HG03196 (cell line): ENCODE data around the gene C22orf42.
"Not testable (repeated sequence)": the region's sequence is repeated elsewhere in the genome, so short reads cannot be mapped to it uniquely, and the experiment has no call there.

Experiments
- ATAC-seq: cut with Tn5 transposase; IDR thresholded peaks from one replicate; pipeline ENCODE4 v1.9.1; 2021; ENCODE audit not compliant: unreplicated experiment

C22orf42 gene

DNA sequence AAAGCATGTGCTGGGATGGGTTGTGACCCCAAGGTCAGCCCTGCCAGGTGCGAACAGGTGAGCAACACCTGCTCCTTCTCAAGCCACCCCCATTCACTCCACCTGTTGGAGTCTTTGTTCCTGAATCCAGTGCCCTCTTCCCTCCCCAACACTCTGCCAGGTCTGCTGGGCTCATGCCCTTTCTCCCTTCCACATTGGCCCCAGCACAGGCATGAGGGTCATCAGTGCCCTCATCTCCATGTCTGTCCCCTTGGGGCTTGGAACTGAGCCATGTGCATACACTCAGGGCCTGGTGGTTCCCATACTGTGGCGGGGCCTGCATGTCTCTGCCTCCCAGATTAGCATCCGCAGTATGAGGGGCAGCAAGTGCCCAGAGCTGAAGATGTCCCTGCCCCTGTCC lies 26.7 kb upstream of the C22orf42 start:
- no peak for ATAC-seq

DNA sequence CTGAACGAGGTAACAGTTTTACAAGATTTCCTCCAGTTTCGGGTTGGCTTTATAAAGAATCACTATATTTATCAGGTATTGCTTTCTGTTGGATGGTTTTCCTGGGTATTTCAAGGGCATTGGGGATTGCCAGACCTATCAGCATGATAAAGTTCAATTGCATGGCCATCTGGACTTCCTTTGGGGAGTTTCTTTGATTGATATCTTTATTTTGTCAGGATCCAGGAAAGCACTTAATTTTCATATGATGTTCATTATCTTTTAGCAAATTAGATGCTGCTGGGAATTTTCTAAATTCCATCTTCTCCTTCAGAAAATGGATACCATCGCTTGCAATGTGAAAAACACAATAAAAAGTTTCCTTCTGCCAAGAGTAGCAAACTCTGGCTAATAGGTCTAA lies 24.5 kb upstream of the C22orf42 start:
- no peak for ATAC-seq

DNA sequence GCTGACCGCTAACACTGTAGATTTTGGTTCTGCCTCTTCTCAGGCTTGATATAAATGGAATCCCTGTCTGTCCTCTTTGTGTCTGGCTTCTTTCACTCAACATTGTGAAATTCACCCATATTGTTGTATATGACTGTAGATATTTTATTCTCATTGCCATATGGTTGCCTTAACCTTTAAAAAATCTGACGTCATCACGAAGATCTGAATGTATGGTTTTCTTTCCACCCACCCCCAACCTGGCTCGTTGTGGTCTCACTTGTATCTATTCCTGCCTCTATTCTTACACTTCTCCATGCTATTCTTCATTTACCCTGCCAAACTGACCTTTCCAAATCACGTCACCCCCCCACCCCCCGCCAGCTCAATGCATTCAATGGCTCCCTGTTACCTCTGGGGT lies 21.9 kb upstream of the C22orf42 start:
- ATAC-seq: no peak

DNA sequence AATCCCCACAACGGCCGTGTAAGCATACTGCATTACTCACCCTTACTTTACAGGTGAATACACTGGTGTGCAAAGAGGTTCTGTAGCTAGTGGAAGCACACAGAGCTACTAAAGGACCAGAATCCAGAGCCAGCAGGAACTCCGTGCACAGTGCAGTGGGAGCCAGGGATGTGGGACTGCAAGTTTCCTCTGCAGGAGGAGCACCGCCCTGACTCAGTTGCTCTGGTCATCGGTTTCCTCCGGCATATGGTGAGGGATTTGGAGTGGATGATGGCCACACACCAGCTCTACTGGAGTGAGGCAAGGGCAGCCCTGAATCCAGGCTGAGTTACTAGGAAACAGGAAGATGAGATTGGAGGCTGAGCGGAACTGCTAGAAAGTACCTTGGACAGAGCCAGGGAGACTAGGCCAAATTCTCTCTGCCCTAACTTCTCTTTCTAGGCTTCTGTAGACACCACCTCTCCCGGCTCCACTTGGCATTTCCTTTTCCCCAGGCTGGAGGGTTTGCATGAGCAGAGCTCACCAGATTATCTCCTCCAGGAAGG lies 18.2 kb upstream of the C22orf42 start:
- no peak for ATAC-seq

DNA sequence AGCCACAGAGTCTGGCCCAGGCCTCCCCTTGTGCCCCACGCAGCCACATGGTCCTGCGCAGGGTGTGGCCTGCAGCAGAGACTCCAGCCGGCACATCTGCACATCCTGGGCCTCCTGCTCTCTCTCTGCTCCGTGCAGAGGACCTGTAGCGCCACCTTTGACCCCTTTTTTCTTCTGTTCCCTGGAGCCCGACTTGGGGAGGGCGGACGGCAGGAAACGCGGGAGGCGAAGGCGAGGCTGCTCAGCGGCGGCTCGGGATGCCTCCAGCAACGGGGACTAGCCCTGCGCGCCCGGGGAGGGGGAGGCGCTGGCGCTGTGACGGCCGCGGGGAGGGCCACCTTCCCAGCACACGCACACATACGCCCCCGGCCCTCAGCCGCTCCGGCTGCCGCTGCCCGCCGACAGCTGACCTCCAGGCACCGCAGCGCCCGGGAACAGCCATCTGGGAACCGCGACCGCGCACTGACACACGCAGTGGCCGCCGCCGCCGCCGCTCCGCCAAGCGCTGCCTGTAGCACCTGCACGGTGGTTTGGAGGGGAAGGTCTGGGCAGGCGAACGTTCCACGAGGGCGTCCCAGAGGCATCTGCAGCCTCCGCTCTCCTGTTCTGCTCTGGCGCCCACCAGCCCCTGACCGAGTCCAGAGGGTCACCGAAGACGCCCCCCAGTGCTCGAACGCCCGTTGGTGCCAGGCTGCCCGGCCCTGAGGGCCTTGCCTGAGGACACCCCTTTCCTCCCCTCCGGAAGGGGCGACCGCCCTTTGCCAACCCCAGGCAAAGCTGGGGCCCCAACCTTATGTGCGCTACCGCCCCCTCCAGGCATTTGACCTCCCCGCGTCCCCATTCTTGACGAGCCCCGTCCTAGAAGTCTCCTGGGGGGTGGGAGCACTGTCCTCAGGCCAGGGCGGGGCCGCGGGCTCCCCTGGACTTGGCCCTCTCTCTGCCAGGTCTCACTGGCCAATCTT lies 16.9 kb upstream of the C22orf42 start:
- no peak for ATAC-seq

DNA sequence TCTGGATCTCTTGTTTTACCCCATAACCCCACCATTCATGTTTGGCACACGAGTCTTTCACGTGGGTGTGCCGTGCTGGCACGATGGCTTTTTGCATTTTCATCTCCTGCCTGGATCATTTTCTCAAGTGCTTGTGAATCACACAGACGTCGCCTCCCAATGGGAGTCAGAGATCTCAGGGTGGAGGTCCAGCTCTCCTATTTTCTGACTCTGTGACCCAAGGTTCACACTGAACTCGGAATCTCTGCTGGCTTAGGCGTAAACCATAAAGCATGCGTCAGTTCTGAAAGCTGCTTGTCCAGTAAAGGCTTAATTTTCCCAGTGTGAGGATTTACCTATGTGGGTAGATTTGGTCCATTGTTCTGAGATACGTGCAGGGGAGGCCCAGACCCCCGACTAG lies 16.0 kb upstream of the C22orf42 start:
- ATAC-seq: no peak

DNA sequence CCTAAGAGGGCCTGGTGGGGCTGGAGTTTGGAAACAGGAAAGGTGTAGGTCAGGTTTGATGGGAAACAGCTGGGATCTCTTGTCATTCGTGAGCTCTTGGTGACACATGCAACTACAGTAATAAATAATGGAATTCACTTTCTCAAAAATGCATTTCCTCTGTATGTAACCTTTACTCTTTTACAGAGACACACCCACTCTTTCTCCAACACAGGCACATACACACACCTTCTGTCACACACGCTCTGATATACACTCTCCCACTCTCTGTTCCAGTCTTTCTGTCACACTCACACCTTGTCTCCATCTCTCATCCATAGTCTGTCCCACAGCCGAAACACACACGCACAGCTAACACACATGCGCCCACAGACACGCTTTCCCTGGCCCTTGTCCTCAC lies 6.6 kb upstream of the C22orf42 start:
- no peak for ATAC-seq

DNA sequence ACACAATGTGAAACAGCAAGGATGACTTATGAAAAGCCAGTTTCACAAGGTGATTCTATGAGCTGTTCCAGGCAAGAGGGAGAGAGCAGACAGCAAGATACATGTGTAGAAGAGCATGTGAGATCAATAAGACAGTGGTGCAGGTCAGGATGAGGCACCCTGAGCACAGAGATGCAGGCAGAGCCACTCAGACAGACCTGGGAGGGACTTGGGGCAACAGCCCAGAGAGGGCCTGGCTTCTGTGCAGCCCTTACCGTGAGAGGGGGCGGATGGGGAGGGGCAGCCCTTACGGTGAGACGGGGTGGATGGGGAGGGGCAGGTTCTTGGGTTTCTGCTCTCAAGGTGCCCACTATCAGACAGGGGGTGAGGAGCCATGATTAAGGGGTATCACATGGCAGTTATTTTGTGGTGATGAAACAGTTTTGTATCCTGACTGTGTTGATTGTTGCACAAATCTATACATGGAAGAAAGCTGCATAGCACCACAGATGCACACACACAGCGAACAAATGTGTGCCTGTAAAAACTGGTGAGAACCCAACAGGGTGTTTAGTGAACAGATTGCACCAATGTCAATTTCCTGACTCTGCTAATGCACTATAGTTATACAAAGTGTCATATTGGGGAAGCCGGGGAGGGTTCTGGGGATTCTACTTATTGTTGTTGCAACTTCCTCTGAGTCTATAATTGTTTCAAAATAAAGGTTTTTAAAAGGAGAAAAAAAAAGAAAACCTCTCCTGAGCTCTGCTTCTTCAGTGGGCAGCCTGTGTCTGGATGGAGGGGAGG lies 5.2 kb upstream of the C22orf42 start:
- ATAC-seq: no peak

DNA sequence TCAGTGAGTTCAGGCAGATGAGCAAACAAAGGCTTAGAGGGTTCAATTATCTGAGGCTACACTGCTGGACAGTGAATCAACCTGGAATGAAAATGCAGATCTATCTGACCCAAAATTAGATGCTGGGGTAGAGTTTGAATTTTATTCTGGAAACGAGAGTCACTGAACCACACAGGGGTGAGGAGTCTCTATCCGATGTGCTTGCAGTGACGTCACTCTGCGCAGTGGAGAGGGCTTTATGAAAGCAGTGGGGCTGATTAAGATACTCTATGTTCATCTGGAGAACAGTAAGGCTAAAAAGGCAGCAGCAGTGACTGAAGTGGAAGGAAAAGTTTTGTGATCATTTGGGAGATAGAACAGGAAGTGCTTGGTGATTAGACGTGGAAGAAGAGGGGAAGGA lies 1.3 kb upstream of the C22orf42 start:
- ATAC-seq: not testable (repeated sequence)

DNA sequence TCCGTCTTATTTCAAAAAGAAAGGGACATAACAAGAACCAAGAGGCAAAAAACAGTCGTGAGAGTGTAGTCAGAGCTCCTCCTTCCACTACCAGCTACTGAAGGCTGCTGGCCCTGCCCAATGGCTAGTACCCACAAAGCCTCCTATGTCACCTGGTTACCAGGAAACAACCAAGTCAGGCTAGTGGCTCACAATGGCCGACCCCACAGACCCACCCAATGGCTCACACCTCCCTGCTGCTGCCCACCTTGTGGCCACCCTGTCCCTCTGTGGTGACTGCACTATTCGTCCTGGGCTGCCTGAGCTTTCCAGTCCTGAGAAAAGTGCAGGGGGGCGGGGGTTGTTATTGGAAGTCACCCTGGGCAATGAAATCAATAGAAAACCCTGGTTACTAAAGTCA lies 1.5 kb downstream of the C22orf42 start:
- ATAC-seq: not testable (repeated sequence)

DNA sequence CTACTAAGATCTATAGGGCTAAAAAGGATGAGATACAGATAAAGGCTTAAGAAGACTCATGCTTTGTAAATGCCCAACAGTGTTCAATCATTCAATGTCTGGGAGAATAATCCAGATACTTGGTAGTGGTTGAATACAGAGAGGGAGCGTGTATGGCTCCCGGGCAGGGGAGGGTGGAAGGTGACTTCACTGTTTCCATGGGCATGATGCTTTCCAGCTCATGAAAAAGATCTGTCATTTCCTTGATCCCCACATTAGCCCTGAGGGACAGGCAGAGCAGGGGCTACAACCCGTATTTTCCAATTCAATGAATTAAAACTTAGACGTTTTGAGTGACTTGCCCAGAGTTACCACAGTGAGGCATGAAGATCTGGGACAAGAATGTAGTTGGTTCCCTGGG lies 4.4 kb downstream of the C22orf42 start:
- ATAC-seq: not testable (repeated sequence)

DNA sequence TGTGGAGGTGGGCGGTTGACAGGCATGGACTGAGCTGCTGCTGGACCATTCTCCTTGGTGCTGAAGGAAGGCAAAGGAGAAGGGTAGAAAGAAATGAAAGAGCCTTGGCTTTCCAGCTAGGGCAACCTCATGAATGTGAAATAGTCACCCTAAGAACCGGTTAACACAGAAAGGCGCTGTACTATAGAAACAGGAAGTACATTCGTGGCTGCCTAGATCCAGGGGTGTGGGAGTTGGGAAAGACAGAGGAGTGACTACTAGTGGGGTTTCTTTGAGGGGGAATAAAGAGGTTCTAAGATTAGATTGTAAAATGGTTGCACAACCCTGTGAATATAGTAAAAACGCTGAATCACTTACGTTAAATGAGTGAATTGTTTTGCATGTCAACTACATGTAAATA lies 7.5 kb downstream of the C22orf42 start:
- not testable (repeated sequence) for ATAC-seq

DNA sequence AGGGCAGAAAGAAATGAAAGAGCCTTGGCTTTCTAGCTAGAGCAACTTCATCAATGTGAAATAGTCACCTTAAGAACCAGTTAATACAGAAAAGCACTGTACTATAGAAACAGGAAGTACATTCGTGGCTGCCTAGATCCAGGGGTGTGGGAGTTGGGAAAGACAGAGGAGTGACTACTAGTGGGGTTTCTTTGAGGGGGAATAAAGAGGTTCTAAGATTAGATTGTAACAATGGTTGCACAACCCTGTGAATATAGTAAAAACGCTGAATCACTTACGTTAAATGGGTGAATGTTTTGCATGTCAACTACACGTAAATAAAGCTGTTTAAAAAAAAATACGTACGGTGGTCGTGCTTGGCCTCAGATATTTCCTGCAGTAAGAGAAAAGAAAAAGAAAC lies 8.5 kb downstream of the C22orf42 start:
- ATAC-seq: not testable (repeated sequence)

DNA sequence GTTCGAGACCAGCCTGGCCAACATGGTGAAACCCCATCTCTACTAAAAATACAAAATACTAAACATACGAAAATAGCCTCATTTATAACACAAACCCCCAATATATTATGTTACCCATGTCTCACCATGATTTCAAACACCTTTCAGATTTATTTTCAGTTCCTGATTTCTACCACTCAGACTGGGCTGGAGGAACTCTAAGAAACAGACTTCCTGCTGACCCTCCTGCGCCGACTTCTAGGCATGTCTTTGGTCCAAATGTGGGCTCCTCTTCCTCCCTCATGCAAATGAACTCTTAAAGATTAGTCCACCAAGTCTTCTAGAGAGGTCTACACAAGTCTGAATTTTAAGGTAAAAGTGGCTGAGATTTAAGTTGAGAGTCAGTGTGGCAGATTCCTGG lies 10.7 kb downstream of the C22orf42 start:
- ATAC-seq: not testable (repeated sequence)

DNA sequence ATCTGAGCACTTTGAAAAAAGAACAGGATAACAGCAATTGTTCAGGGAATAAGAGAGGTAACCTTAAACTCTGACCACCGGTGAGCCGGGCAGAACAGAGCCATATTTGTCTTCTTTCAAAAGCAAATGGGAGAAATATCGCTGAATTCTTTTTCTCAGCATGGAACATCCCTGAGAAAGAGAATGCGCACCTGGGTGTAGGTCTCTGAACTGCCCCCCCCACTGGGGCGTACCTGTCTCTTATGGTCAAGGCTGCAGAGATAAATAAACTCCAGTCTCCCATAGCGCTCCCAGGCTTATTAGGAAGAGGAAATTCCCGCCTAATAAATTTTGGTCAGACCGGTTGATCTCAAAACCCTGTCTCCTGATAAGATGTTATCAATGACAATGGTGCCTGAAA lies 12.0 kb downstream of the C22orf42 start:
- ATAC-seq: not testable (repeated sequence)

DNA sequence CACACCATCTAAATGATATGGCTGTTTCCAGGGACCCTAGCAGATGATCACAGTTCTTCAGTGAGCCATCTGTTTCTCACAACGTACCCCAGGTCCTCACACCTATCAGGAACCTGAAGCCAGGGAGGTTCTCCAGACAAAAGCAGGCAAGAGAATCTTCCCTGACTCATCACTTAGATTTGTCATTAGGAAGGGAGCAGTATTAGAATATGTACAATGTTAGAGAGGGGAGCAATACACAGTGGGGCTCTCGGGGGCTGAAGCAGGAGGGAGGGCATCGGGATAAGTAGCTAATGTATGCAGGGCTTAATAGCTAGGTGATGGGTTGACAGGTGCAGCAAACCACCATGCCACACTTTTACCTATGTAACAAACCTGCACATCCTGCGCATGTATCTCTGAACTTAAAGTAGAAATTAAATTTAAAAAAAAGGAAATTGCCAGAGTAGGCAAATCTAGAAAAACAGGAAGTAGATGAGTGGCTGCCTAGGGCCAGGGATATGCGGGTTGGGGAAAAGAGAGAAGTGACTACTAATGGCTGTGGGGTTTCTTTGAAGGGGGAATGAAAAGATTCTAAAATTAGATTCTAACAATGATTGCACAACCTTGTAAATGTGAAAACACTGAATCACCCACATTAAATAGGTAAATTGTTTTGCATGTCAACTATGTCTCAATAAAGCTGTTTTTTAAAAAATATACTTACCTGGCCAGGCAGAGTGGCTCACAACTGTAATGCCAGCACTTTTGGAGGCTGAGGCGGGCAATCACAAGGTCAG lies 14.4 kb downstream of the C22orf42 start:
- no peak for ATAC-seq

DNA sequence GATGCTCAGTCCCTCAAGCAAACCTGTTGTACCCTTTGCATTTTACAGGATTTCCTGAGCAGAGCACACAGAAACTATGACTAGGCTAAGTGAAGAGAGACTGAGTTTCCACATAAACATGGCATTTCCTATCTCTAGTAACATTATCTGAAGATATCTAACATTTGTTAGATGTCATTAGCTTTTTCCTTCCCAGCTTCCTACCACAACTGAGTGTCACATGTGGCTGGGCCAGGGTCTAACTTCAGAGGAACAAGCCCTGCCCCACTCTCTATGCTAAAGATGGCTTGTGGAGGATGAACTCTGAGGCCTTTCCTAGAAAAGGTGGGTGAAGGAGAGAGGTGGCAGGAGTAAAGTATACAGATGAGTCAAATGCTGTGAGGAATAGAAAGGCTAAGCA lies 16.5 kb downstream of the C22orf42 start:
- no peak for ATAC-seq

DNA sequence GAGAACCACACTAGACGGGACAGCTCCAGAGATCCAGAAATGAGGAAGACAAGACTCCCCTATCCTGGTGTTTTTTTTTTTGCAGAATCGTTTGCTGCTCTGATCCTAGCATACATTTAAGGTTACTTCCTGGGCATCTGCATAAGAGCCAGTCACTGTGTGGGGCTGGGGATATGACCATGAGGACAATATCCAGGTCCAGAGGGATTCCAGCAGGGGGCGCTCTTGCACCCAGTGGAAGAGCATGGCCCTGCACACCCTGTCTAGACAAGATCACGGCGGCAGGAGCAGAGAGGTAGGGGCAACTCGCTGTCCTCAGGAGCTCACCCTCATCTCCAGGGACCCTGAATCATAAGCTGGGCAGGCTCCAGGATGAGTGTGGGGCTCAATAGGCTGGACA lies 18.4 kb downstream of the C22orf42 start:
- ATAC-seq: not testable (repeated sequence)

DNA sequence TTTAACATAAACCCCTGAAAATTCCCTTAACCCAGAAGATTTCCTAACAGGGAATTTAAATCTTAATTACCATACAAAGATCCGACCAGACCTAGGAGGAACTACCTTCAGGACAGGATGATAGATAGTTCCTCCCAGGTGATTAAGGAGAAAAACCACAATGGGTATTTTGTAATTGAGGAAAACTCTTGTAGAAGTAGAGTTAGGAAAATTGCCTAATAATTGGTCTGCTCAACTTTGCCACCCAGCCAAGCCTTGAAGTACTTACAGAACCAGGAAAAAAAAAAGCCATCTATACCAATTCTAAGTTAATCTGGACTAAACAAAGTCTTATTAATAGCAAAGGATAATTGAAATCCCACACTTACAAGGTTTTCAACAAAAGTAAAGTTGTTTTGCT lies 20.5 kb downstream of the C22orf42 start:
- not testable (repeated sequence) for ATAC-seq

DNA sequence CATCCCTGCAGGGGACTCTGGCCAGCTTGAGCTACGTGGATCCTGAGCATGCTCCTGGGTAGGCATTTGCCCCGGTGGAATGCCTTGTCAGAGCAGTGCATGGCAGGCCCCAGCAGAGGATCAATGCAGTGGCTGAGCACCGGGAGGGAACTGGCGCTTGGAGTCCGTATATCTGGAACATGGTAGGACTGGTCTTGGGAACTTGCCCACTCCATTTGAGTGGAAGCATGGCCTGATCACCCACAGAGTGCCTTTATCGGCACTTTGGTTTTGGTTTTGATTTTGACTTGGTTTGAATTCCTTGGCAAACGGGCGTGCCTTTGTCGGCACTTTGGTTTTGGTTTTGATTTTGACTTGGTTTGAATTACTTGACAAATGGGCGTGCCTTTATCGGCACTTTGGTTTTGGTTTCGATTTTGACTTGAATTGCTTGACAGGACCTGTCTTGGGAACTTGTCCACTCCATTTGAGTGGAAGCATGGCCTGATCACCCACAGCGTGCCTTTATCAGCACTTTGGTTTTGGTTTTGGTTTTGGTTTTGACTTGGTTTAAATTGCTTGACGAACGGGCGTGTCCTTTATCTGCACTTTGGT lies 21.3 kb downstream of the C22orf42 start:
- ATAC-seq: not testable (repeated sequence)

DNA sequence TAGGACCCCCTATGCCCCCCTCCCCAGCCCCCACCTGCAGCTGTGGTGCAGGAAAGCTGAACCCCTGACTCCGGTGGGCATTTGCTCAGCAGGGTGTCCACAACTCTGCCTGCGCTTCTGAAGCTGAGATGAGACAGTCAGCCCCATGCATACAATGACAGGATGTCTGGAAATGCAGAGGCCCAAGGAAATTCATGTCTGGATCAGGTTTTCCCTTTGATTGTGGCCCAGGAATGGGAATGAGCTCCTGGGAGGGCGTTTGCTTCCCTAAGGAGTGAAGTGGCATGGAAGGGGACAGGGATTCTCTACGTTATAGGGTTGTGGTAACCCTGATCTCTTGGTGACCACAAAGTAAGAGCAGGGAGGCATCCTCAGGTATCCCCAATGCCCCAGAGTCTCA lies 22.2 kb downstream of the C22orf42 start:
- not testable (repeated sequence) for ATAC-seq
